WTC11 (cell line): Measurements from ENCODE around the gene UTP14C. TPM values are rescaled to one million over a fixed set of nuclear protein-coding genes. Genes with fewer than 3 reads are reported as not detected.

Source experiments
- ATAC-seq: fragments of 200-7000 bp; cut with Tn5 transposase; 2 replicates; pipeline ENCODE4 v1.10.0; 2021; ENCODE audit warnings: mild to moderate bottlenecking, moderate library complexity
- CTCF ChIA-PET: fragments of 300-600 bp; sonication (Branson Sonifier 250); formaldehyde crosslinking; loops from one replicate; lab custom pipeline; 2021; ENCODE audit warnings: antibody characterized with exemption; lab: Charles Lee
- POLR2A ChIA-PET: fragments of 350-600 bp; sonication (Branson Sonifier 250); formaldehyde crosslinking; loops from one replicate; lab custom pipeline; 2021; ENCODE audit warnings: antibody characterized with exemption; lab: Charles Lee
- DNase-seq: peaks from one replicate; pipeline ENCODE4 v3.0.0; 2021; ENCODE audit warnings: low spot score
- H3K27ac Mint-ChIP-seq: 2 replicates; pipeline ENCODE4 v1.8.0; 2021; ENCODE audit warnings: mixed read lengths
- H3K27me3 Mint-ChIP-seq: 2 replicates; pipeline ENCODE4 v1.8.0; 2021; ENCODE audit warnings: low read depth, mild to moderate bottlenecking, moderate library complexity, mixed read lengths
- H3K36me3 Mint-ChIP-seq: 2 replicates; pipeline ENCODE4 v1.8.0; 2021; ENCODE audit warnings: mixed read lengths
- H3K4me1 Mint-ChIP-seq: 2 replicates; pipeline ENCODE4 v1.8.0; 2022; ENCODE audit warnings: mixed read lengths
- H3K4me3 Mint-ChIP-seq: 2 replicates; pipeline ENCODE4 v1.8.0; 2021; ENCODE audit warnings: mild to moderate bottlenecking, moderate library complexity, mixed read lengths
- H3K9me3 Mint-ChIP-seq: 2 replicates; pipeline ENCODE4 v1.8.0; 2021; ENCODE audit warnings: mixed read lengths
- ARID4B ChIP-seq: sonication (generic); formaldehyde crosslinking; IDR thresholded peaks from 2 replicates; pipeline ENCODE4 v1.8.0; 2023; ENCODE audit warnings: missing genetic modification reagents, mild to moderate bottlenecking, borderline replicate concordance
- ELF4 ChIP-seq: sonication (generic); formaldehyde crosslinking; IDR thresholded peaks from 2 replicates; pipeline ENCODE4 v1.8.1; 2022; ENCODE audit warnings: low read depth, mild to moderate bottlenecking, moderate library complexity, missing genetic modification reagents
- EMX1 ChIP-seq: fragments of 250-450 bp; sonication (Bioruptor Pico); IDR thresholded peaks from 2 replicates; pipeline ENCODE4 v1.8.0; 2021; ENCODE audit warnings: mild to moderate bottlenecking
- ERG ChIP-seq: fragments of 250-450 bp; sonication (Bioruptor Pico); IDR thresholded peaks from 2 replicates; pipeline ENCODE4 v1.8.0; 2021; ENCODE audit warnings: mild to moderate bottlenecking
- FOXK1 ChIP-seq: sonication (generic); formaldehyde crosslinking; IDR thresholded peaks from 2 replicates; pipeline ENCODE4 v1.8.0; 2022; ENCODE audit warnings: mild to moderate bottlenecking, moderate library complexity, missing genetic modification reagents
- FOXP1 ChIP-seq: sonication (generic); formaldehyde crosslinking; IDR thresholded peaks from 2 replicates; pipeline ENCODE4 v1.8.0; 2022; ENCODE audit warnings: missing genetic modification reagents, mild to moderate bottlenecking, moderate library complexity, borderline replicate concordance
- FOXP4 ChIP-seq: sonication (generic); formaldehyde crosslinking; IDR thresholded peaks from 2 replicates; pipeline ENCODE4 v1.8.0; 2022; ENCODE audit warnings: mild to moderate bottlenecking, missing genetic modification reagents
- GABPB1 ChIP-seq: sonication (generic); formaldehyde crosslinking; IDR thresholded peaks from 2 replicates; pipeline ENCODE4 v1.8.1; 2023; ENCODE audit warnings: mild to moderate bottlenecking, missing genetic modification reagents
- MYBL2 ChIP-seq: sonication (generic); formaldehyde crosslinking; IDR thresholded peaks from 2 replicates; pipeline ENCODE4 v1.8.1; 2023; ENCODE audit warnings: mild to moderate bottlenecking, moderate library complexity, missing genetic modification reagents
- PREB ChIP-seq: sonication (generic); formaldehyde crosslinking; IDR thresholded peaks from 2 replicates; pipeline ENCODE4 v1.8.1; 2022; ENCODE audit warnings: mild to moderate bottlenecking, missing genetic modification reagents, moderate library complexity, borderline replicate concordance
- SP1 ChIP-seq: sonication (generic); formaldehyde crosslinking; conservative IDR thresholded peaks from 2 replicates; pipeline ENCODE4 v1.8.1; 2022; ENCODE audit warnings: missing genetic modification reagents
- TCF7 ChIP-seq: sonication (generic); formaldehyde crosslinking; IDR thresholded peaks from 2 replicates; pipeline ENCODE4 v1.8.0; 2022; ENCODE audit warnings: mild to moderate bottlenecking, low read depth, missing genetic modification reagents, moderate library complexity
- TEAD1 ChIP-seq: sonication (generic); formaldehyde crosslinking; IDR thresholded peaks from 2 replicates; pipeline ENCODE4 v1.8.0; 2022; ENCODE audit warnings: mild to moderate bottlenecking, missing genetic modification reagents
- ZMAT4 ChIP-seq: fragments of 250-450 bp; sonication (Bioruptor Pico); IDR thresholded peaks from 2 replicates; pipeline ENCODE4 v1.9.0; 2021; ENCODE audit warnings: mild to moderate bottlenecking
- ZNF121 ChIP-seq: sonication (generic); formaldehyde crosslinking; IDR thresholded peaks from 2 replicates; pipeline ENCODE4 v1.8.0; 2023; ENCODE audit warnings: missing genetic modification reagents
- ZNF532 ChIP-seq: fragments of 250-450 bp; sonication (Bioruptor Pico); IDR thresholded peaks from 2 replicates; pipeline ENCODE4 v1.9.0; 2021; ENCODE audit warnings: mild to moderate bottlenecking, borderline replicate concordance
- ZNF671 ChIP-seq: fragments of 250-450 bp; sonication (Bioruptor Pico); IDR thresholded peaks from 2 replicates; pipeline ENCODE4 v1.8.0; 2021; ENCODE audit warnings: mild to moderate bottlenecking
- ZSCAN18 ChIP-seq: fragments of 250-450 bp; sonication (Bioruptor Pico); IDR thresholded peaks from 2 replicates; pipeline ENCODE4 v2.1.2; 2022; ENCODE audit warnings: mild to moderate bottlenecking, moderate library complexity
- total RNA-seq: library from RNA; stranded (reverse); gene quantifications from 3 replicates; pipeline ENCODE4 v1.2.3, GENCODE V29; 2021

Gene UTP14C
- total RNA-seq, 1 experiment from 2014 or later, result 18.5 TPM

GRCh38 chr13:52012512-52012836 lies 12.0 kb upstream of the UTP14C start (continued):
- TF ChIP-seq PREB (CRISPR knock-in tag) (no peak), MYBL2 (no peak), ARID4B (no peak), ZSCAN18 (CRISPR knock-in tag) (no peak), ERG (CRISPR knock-in tag) (no peak), GABPB1 (CRISPR knock-in tag) (no peak), FOXK1 (CRISPR knock-in tag) (no peak), ZMAT4 (CRISPR knock-in tag) (no peak), FOXP1 (no peak)

GRCh38 chr13:52016296-52016695 lies 8.2 kb upstream of the UTP14C start:
- CTCF ChIA-PET, result no interaction called here
- peaks cover 7% of the 10 kb centered on the region; the same call in 1 of the 2 replicates for H3K4me1 Mint-ChIP-seq
- peaks cover 53% of the 10 kb centered on the region for H3K36me3 Mint-ChIP-seq
- peaks cover under 1% of the 10 kb centered on the region for H3K27me3 Mint-ChIP-seq
- no peak overlapping the region for H3K27ac Mint-ChIP-seq
- H3K4me3 Mint-ChIP-seq, result no peak overlapping the region
- H3K9me3 Mint-ChIP-seq, result peaks cover 15% of the 10 kb centered on the region
- POLR2A ChIA-PET, result no interaction called here
- DNase-seq, result no peak
- no peak for ATAC-seq
- no peak for TF ChIP-seq TCF7 (CRISPR knock-in tag)
- TF ChIP-seq ERG (CRISPR knock-in tag), result no peak
- TF ChIP-seq, all 79 proteins: peak for 0

GRCh38 chr13:52020191-52020590 lies 4.3 kb upstream of the UTP14C start:
- Mint-ChIP-seq H3K9me3 (peaks cover 15% of the 10 kb centered on the region), H3K4me3 (no peak overlapping the region), H3K4me1 (no peaks in the 10 kb centered on the region), H3K27me3 (no peaks in the 10 kb centered on the region), H3K36me3 (peaks cover 72% of the 10 kb centered on the region), H3K27ac (no peak overlapping the region)
- DNase-seq, result no peak
- ATAC-seq, result no peak
- ChIA-PET CTCF (no interaction called here), POLR2A (no interaction called here)
- TF ChIP-seq ELF4 (CRISPR knock-in tag), result no peak
- no peak for TF ChIP-seq SP1 (CRISPR knock-in tag)
- TF ChIP-seq ZNF121, result no peak
- TF ChIP-seq TEAD1 (CRISPR knock-in tag), result no peak
- no peak for TF ChIP-seq FOXP4 (CRISPR knock-in tag)
- no peak for TF ChIP-seq ZNF532 (CRISPR knock-in tag)
- TF ChIP-seq EMX1 (CRISPR knock-in tag), result no peak
- no peak for TF ChIP-seq ZNF671 (CRISPR knock-in tag)
- no peak for TF ChIP-seq TCF7 (CRISPR knock-in tag)
